Heart left ventricle (tissue), 16 donors: Measurements from ENCODE around the gene NDUFC1. TPM values are rescaled to one million over a fixed set of nuclear protein-coding genes. Genes with fewer than 3 reads are reported as not detected.
A peak's percentile ranks its signal among the peaks of the same experiment; 100 is the strongest.

Source experiments
- ATAC-seq, 4 donors: fragments of 200-7000 bp; cut with Tn5 transposase; one replicate each; pipeline ENCODE4 v1.9.1; 2020 to 2022; ENCODE audit warnings: moderate library complexity in 4 of 4, mild to moderate bottlenecking in 3 of 4, moderate number of reproducible peaks in 1 of 4
- DNase-seq, 5 donors: peaks; one replicate each; pipeline ENCODE4 v3.0.0-alpha.2; 2020
- H3K27ac ChIP-seq, 12 donors: fragments of 200-600 bp; sonication (generic) in 4 of 12; one replicate each; pipeline versions ENCODE4 v1.5.0 to v1.8.0; 2016 to 2022; ENCODE audit warnings: mild to moderate bottlenecking in 2 of 12
- H3K27me3 ChIP-seq, 9 donors: fragments of 200-600 bp; sonication (generic) in 2 of 9; one replicate each; pipeline versions ENCODE4 v1.5.1 to v1.8.0; 2016 to 2022; ENCODE audit warnings: mild to moderate bottlenecking in 3 of 9
- H3K36me3 ChIP-seq, 9 donors: fragments of 200-600 bp; sonication (generic) in 2 of 9; one replicate each; pipeline versions ENCODE4 v1.5.0 to v1.8.0; 2018 to 2022; ENCODE audit warnings: mild to moderate bottlenecking in 2 of 9
- H3K4me1 ChIP-seq, 12 donors: fragments of 200-600 bp; sonication (generic) in 4 of 12; one replicate each; pipeline versions ENCODE4 v1.5.0 to v1.8.0; 2016 to 2022; ENCODE audit warnings: mild to moderate bottlenecking in 3 of 12
- H3K4me3 ChIP-seq, 12 donors: fragments of 200-600 bp; sonication (generic) in 4 of 12; one replicate each; pipeline versions ENCODE4 v1.5.0 to v1.8.0; 2017 to 2022; ENCODE audit warnings: mild to moderate bottlenecking in 9 of 12, moderate library complexity in 4 of 12
- H3K9me3 ChIP-seq, 12 donors: fragments of 200-600 bp; sonication (generic) in 4 of 12; one replicate each; pipeline versions ENCODE4 v1.5.0 to v1.8.0; 2016 to 2022; ENCODE audit warnings: mild to moderate bottlenecking in 1 of 12
- CTCF ChIP-seq, 12 donors: fragments of 200-600 bp; sonication (generic) in 4 of 12; IDR thresholded peaks; one replicate each; pipeline versions ENCODE4 v1.5.0 to v1.8.0; 2018 to 2022; ENCODE audit warnings: antibody characterized with exemption in 12 of 12, mild to moderate bottlenecking in 5 of 12
- POLR2A ChIP-seq, 2 donors: fragments of 450-650 bp; IDR thresholded peaks; one replicate each; pipeline ENCODE4 v1.6.1; 2017; ENCODE audit warnings: antibody characterized with exemption in 2 of 2, mild to moderate bottlenecking in 2 of 2, moderate library complexity in 2 of 2
- WGBS, 4 donors: extraction: QIAGEN DNeasy Blood & Tissue Kit in 2 of 4; methylation state at CpG; one replicate each; pipeline versions ENCODE4 v1.1.5 to v1.1.7; 2013 to 2018; 5-methylcytosine and 5-hydroxymethylcytosine counted together
- intact Hi-C, 10 donors: fragments of 100-400 bp; cut with DNase I; formaldehyde crosslinking; loops; one replicate each; pipeline versions ENCODE4 v1.11.1 to v1.14.2; 2022
- polyA plus RNA-seq, 2 donors: library from polyadenylated mRNA; stranded (reverse); fragments of 200-250 nt; gene quantifications; one replicate each; pipeline ENCODE4 v1.2.3, GENCODE V29; 2013
- total RNA-seq, 9 donors: library from RNA; depleted of rRNA in 2 of 9; stranded (reverse); fragments of >200 nt in 2 of 9; fragmentation: NEBNext Ultra II Directional in 3 of 9; extraction: Animal tissue kit (Norgen Biotek cat#: 25700) in 3 of 9; gene quantifications; one replicate each; pipeline versions ENCODE4 v1.1.0 to v1.2.4, GENCODE V29; 2016 to 2023
- donor health status: ischemic (EF 13 %, LVEDD 7.1; RV severe dilation, severe dysfunction).
- donor health status: healthy with polysubstance abuse.
- donor health status: DM: no; HTN: yes; CAD: no.
- donor health status: DM: no; HTN: no; CAD: no.
- donor health status: ischemic (EF 25% LVEDD 6.9; RV normal size, moderate dysfunction).
- donor health status: ischemic (EF 25% LVEDD 5.7; RV mildly dilated, moderate dysfunction).
- donor health status: healthy.
- donor health status: DM: yes; HTN: yes; CAD: no.
- donor health status: ischemic (EF 35%, LVEDD 5.7; RV mildly dilated, moderate dysfunction).
- donor health status: nonischemic (EF 11% LVEDD 7.7; RV severe dilation, severe dysfunction).
- donor health status: DM: yes; HTN: yes; CAD: no.
- donor health status: PGD.
- donor health status: ischemic (EF 29% LVEDD 5.4; RV normal size, mild dysfunction).
- donor health status: nonischemic (EF 23%, LVEDD 6.1; RV moderate dilation, normal function).

NDUFC1 gene
- total and polyA plus RNA-seq, 11 donors: 85.0 to 376 (median 178) TPM

DNA sequence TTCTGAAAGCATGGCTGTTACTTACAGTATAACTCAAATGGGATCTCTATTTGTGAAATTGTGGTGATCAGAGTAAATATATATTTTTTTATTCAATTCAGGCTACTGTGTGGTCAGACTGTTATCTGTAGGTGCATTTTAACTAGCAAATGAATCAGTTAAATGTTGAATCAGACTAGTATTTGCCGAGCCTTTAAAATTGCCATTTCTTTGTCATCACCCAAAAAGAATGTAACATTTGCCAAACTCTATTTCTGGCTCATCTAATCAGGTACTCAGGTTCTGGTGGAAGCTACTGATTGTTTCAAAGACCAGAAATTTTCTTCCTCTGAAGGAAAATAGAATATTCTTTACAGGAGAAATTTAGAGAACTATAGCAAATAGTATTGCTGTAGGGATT, 2.7 kb downstream of the NDUFC1 start:
- Histone ChIP-seq H3K9me3 (no peaks in the 10 kb centered on the region), H3K36me3 (peaks cover 0 to 1% (median 0%) of the 10 kb centered on the region in 9 donors), H3K4me3 (peak overlapping the region in 11 of 12 donors; percentile 77 to 97 (median 93)), H3K27me3 (no peaks in the 10 kb centered on the region), H3K4me1 (peaks cover 3 to 58% (median 32%) of the 10 kb centered on the region in 12 donors), H3K27ac (peak overlapping the region in 11 of 12 donors; percentile 81 to 97 (median 92))
- no peak for TF ChIP-seq POLR2A (IDR thresholded peaks at IDR 0.05)
- intact Hi-C loops: loop anchor here (5.0 to 10.0 kb wide), 10 partner anchors 72 to 267 kb away; partner anchors contain the start of gene ELF2 (in 3 of the 10)
- DNase-seq: no peak
- ATAC-seq: no peak
- 42 to 58% (median 54%) methylated on average over 1 of the region's 1 CpG for WGBS, 4 donors

DNA sequence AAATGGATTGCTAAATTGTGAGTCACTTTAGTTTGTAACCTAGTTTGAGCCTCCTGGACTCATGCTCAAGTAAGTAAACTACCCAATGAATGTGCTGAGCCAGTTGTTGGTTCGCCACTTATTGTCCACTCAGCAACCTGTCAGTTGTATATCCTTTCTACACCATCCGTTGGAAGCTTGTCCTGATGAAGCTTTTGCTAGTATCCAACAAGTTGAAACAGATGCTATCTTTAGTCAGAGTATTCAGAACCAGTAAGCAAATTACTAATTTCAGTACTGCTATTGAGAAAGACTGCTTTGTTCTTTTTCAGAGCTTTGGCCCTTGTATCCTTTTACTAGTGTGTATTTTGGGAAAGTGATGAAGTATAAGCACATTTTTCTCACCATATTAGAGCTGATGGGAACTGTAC, 5.3 kb downstream of the NDUFC1 start:
- intact Hi-C loops: loop anchor here (2.0 to 10.0 kb wide), 12 partner anchors 70 to 265 kb away; partner anchors contain the start of gene ELF2 (in 4 of the 10)
- ATAC-seq (no peak), DNase-seq (no peak)
- WGBS, 4 donors: 63 to 77% (median 66%) methylated on average over 2 of the region's 2 CpGs
- peaks cover 0 to 27% (median 18%) of the 10 kb centered on the region in 9 donors for H3K36me3 ChIP-seq
- no peaks in the 10 kb centered on the region for H3K27me3 ChIP-seq
- H3K9me3 ChIP-seq: no peaks in the 10 kb centered on the region
- no peak overlapping the region for H3K27ac ChIP-seq
- no peak overlapping the region for H3K4me3 ChIP-seq
- peaks cover 0 to 51% (median 30%) of the 10 kb centered on the region in 12 donors for H3K4me1 ChIP-seq
- TF ChIP-seq CTCF (IDR thresholded peaks at IDR 0.05): no peak
- no peak for TF ChIP-seq POLR2A (IDR thresholded peaks at IDR 0.05)

- Histone ChIP-seq H3K4me1 (peaks cover 0 to 51% (median 30%) of the 10 kb centered on the region in 12 donors), H3K4me3 (peak overlapping the region in 11 of 12 donors; percentile 64 to 85 (median 72)), H3K27ac (peak overlapping the region in 11 of 12 donors; percentile 78 to 93 (median 86)), H3K9me3 (no peaks in the 10 kb centered on the region), H3K36me3 (peaks cover 0 to 37% (median 29%) of the 10 kb centered on the region in 9 donors), H3K27me3 (no peaks in the 10 kb centered on the region)
- TF ChIP-seq POLR2A (IDR thresholded peaks at IDR 0.05): no peak
- TF ChIP-seq CTCF (IDR thresholded peaks at IDR 0.05): no peak
- WGBS, 4 donors: 12 to 19% (median 17%) methylated on average over 6 of the region's 6 CpGs
- no peak for ATAC-seq
- DNase-seq: no peak
- intact Hi-C loops: loop anchor here (1.0 to 10.0 kb wide), 17 partner anchors 67 to 265 kb away; partner anchors contain the start of gene ELF2 (in 4 of the 10)
Observed at GRCh38 chr4:139295942-139296299, 6.4 kb downstream of the NDUFC1 start.

GRCh38 chr4:139295206-139295941, 6.9 kb downstream of the NDUFC1 start:
- ATAC-seq (peak; percentile 91 to 97 (median 96)), DNase-seq (peak; percentile 96 to 99 (median 98))
- WGBS, 4 donors: 1% methylated on average over 40 to 51 of the region's 51 CpGs
- H3K4me3 ChIP-seq: peak overlapping the region; percentile 61 to 85 (median 71)
- H3K9me3 ChIP-seq: no peaks in the 10 kb centered on the region
- intact Hi-C loops: loop anchor here (1.0 to 10.0 kb wide), 16 partner anchors 66 to 265 kb away; partner anchors contain the start of gene ELF2 (in 3 of the 10)
- TF ChIP-seq CTCF (IDR thresholded peaks at IDR 0.05) (peak; percentile 84 to 99 (median 96)), POLR2A (IDR thresholded peaks at IDR 0.05) (peak in 1 of 2 donors; percentile 49)
- peaks cover 0 to 43% (median 35%) of the 10 kb centered on the region in 9 donors for H3K36me3 ChIP-seq
- H3K27me3 ChIP-seq: no peaks in the 10 kb centered on the region
- peaks cover 0 to 49% (median 28%) of the 10 kb centered on the region in 12 donors for H3K4me1 ChIP-seq
- peak overlapping the region; percentile 75 to 93 (median 85) for H3K27ac ChIP-seq
